HEK293 (cell line): Measurements from ENCODE around the gene DENND5A.
"Not testable (repeated sequence)": the region's sequence is repeated elsewhere in the genome, so short reads cannot be mapped to it uniquely, and the experiment has no call there.

Source experiments
- CTCF ChIA-PET: fragments of 350-600 bp; formaldehyde crosslinking; extraction: SDS; loops from one replicate; lab custom pipeline; 2021; ENCODE audit warnings: antibody characterized with exemption; lab: Yijun Ruan, JAX
- POLR2A ChIA-PET: fragments of 300-600 bp; formaldehyde crosslinking; extraction: SDS; loops from one replicate; lab custom pipeline; 2020; ENCODE audit warnings: antibody characterized with exemption, inconsistent platforms; lab: Yijun Ruan, JAX
- H3K27ac ChIP-seq: fragments of 200-500 bp; sonication (Bioruptor generic); 2 replicates; pipeline ENCODE4 v1.5.1; 2014; ENCODE audit warnings: low read depth, low read length, control low read depth, inconsistent platforms; ENCODE audit errors: extremely low read depth
- H3K36me3 ChIP-seq, 2 experiments: fragments of 200-500 bp in 1 of 2; sonication (Bioruptor generic) in 1 of 2; 1 replicate in 1 of 2; 2 replicates in 1 of 2; pipeline ENCODE4 v1.5.1; 2014 to 2017; ENCODE audit warnings: inconsistent platforms in 2 of 2, low read length in 2 of 2; ENCODE audit not compliant: control insufficient read depth in 2 of 2, insufficient read depth in 1 of 2
- H3K4me1 ChIP-seq: fragments of 200-500 bp; sonication (Bioruptor generic); 2 replicates; pipeline ENCODE4 v1.5.1; 2014; ENCODE audit warnings: mild to moderate bottlenecking, low read length, inconsistent platforms; ENCODE audit not compliant: control insufficient read depth, insufficient read depth
- H3K4me3 ChIP-seq: 2 replicates; pipeline ENCODE4 v1.5.1; 2011; ENCODE audit warnings: low read depth, mild to moderate bottlenecking, control low read depth, low read length, moderate library complexity
- H3K9me3 ChIP-seq: fragments of 200-500 bp; sonication (Bioruptor generic); 2 replicates; pipeline ENCODE4 v1.5.1; 2014; ENCODE audit warnings: low read depth, low read length, inconsistent platforms; ENCODE audit not compliant: control insufficient read depth, insufficient read depth
- KLF7 ChIP-seq: fragments of 450-650 bp; formaldehyde crosslinking; IDR thresholded peaks from 2 replicates; pipeline ENCODE4 v1.5.1; 2016; ENCODE audit warnings: missing biosample characterization, missing genetic modification characterization, borderline replicate concordance
- PATZ1 ChIP-seq: fragments of 450-650 bp; formaldehyde crosslinking; IDR thresholded peaks from 2 replicates; pipeline ENCODE4 v1.5.1; 2016; ENCODE audit warnings: missing biosample characterization, missing genetic modification characterization
- PRDM1 ChIP-seq: fragments of 450-650 bp; formaldehyde crosslinking; IDR thresholded peaks from 2 replicates; pipeline ENCODE4; 2016; ENCODE audit warnings: missing biosample characterization, missing genetic modification characterization
- ZFP41 ChIP-seq: fragments of 450-650 bp; formaldehyde crosslinking; IDR thresholded peaks from 2 replicates; pipeline ENCODE4 v1.5.1; 2016; ENCODE audit warnings: missing biosample characterization, missing genetic modification characterization, borderline replicate concordance
- ZNF184 ChIP-seq: fragments of 450-650 bp; IDR thresholded peaks from 2 replicates; pipeline ENCODE4 v1.5.1; 2018; ENCODE audit warnings: missing biosample characterization, mild to moderate bottlenecking, missing genetic modification characterization
- ZNF2 ChIP-seq: fragments of 450-650 bp; formaldehyde crosslinking; IDR thresholded peaks from 2 replicates; pipeline ENCODE4 v1.5.1; 2016; ENCODE audit warnings: missing biosample characterization, missing genetic modification characterization
- ZNF202 ChIP-seq: fragments of 450-650 bp; formaldehyde crosslinking; IDR thresholded peaks from 2 replicates; pipeline ENCODE4 v1.5.1; 2016; ENCODE audit warnings: missing biosample characterization, missing genetic modification characterization, borderline replicate concordance
- ZNF23 ChIP-seq: fragments of 450-650 bp; formaldehyde crosslinking; IDR thresholded peaks from 2 replicates; pipeline ENCODE4 v1.5.1; 2016; ENCODE audit warnings: missing biosample characterization, missing genetic modification characterization, borderline replicate concordance
- ZNF248 ChIP-seq: fragments of 450-650 bp; formaldehyde crosslinking; IDR thresholded peaks from 2 replicates; pipeline ENCODE4 v1.5.1; 2017; ENCODE audit warnings: missing biosample characterization, missing genetic modification characterization
- ZNF266 ChIP-seq: fragments of 450-650 bp; formaldehyde crosslinking; IDR thresholded peaks from 2 replicates; pipeline ENCODE4 v1.5.1; 2016; ENCODE audit warnings: missing biosample characterization, missing genetic modification characterization, low read depth
- ZNF391 ChIP-seq: fragments of 450-650 bp; formaldehyde crosslinking; IDR thresholded peaks from 2 replicates; pipeline ENCODE4 v1.5.1; 2016; ENCODE audit warnings: low read depth, missing biosample characterization, missing genetic modification characterization, borderline replicate concordance
- ZNF423 ChIP-seq: fragments of 450-650 bp; formaldehyde crosslinking; IDR thresholded peaks from 2 replicates; pipeline ENCODE4 v1.5.1; 2016; ENCODE audit warnings: missing biosample characterization, missing genetic modification characterization
- ZNF488 ChIP-seq: fragments of 450-650 bp; formaldehyde crosslinking; IDR thresholded peaks from 2 replicates; pipeline ENCODE4 v1.5.1; 2016; ENCODE audit warnings: missing biosample characterization, missing genetic modification characterization
- ZNF518A ChIP-seq: fragments of 450-650 bp; formaldehyde crosslinking; conservative IDR thresholded peaks from 2 replicates; pipeline ENCODE4 v1.5.1; 2016; ENCODE audit warnings: low read depth, missing biosample characterization, missing genetic modification characterization
- ZNF580 ChIP-seq: fragments of 450-650 bp; formaldehyde crosslinking; IDR thresholded peaks from 2 replicates; pipeline ENCODE4 v1.5.1; 2016; ENCODE audit warnings: missing biosample characterization, missing genetic modification characterization
- ZNF585B ChIP-seq: fragments of 450-650 bp; formaldehyde crosslinking; IDR thresholded peaks from 2 replicates; pipeline ENCODE4 v1.5.1; 2016; ENCODE audit warnings: missing biosample characterization, missing genetic modification characterization
- ZNF624 ChIP-seq: fragments of 450-650 bp; formaldehyde crosslinking; IDR thresholded peaks from 2 replicates; pipeline ENCODE4 v1.5.1; 2017; ENCODE audit warnings: missing biosample characterization, missing genetic modification characterization
- ZNF629 ChIP-seq: fragments of 450-650 bp; formaldehyde crosslinking; IDR thresholded peaks from 2 replicates; pipeline ENCODE4 v1.5.1; 2017; ENCODE audit warnings: missing biosample characterization, missing genetic modification characterization
- ZNF670 ChIP-seq: fragments of 450-650 bp; formaldehyde crosslinking; IDR thresholded peaks from 2 replicates; pipeline ENCODE4 v1.5.1; 2016; ENCODE audit warnings: missing biosample characterization, missing genetic modification characterization, low read depth
- ZNF707 ChIP-seq: fragments of 450-650 bp; formaldehyde crosslinking; IDR thresholded peaks from 2 replicates; pipeline ENCODE4 v1.5.1; 2016; ENCODE audit warnings: missing biosample characterization, missing genetic modification characterization
- ZNF837 ChIP-seq: fragments of 450-650 bp; formaldehyde crosslinking; IDR thresholded peaks from 2 replicates; pipeline ENCODE4 v1.5.1; 2016; ENCODE audit warnings: missing biosample characterization, missing genetic modification characterization
- ZNF843 ChIP-seq: fragments of 450-650 bp; formaldehyde crosslinking; IDR thresholded peaks from 2 replicates; pipeline ENCODE4 v1.5.1; 2016; ENCODE audit warnings: missing biosample characterization, missing genetic modification characterization
- ZSCAN16 ChIP-seq: fragments of 450-650 bp; formaldehyde crosslinking; IDR thresholded peaks from 2 replicates; pipeline ENCODE4 v1.5.1; 2016; ENCODE audit warnings: missing biosample characterization, missing genetic modification characterization

Gene DENND5A

GRCh38 chr11:9169595-9170295, 95.4 kb downstream of the DENND5A start:
- Histone ChIP-seq H3K4me3 (no peak overlapping the region), H3K9me3 (no peaks in the 10 kb centered on the region), H3K4me1 (no peaks in the 10 kb centered on the region), H3K36me3 (peaks cover 0 to 59% of the 10 kb centered on the region in 2 experiments; a peak in 2 of 3 replicates), H3K27ac (no peak overlapping the region)
- no peak for TF ChIP-seq ZNF202 (tag by site-specific recombination)
- no peak for TF ChIP-seq ZNF624
- TF ChIP-seq ZNF423 (tag by site-specific recombination) = no peak
- TF ChIP-seq ZNF2 (tag by site-specific recombination) = no peak
- no peak for TF ChIP-seq ZNF580 (tag by site-specific recombination)
- TF ChIP-seq ZNF629 (tag by site-specific recombination) = no peak
- TF ChIP-seq ZNF707 (tag by site-specific recombination) = no peak
- no peak for TF ChIP-seq ZNF488 (tag by site-specific recombination)
- no peak for TF ChIP-seq ZSCAN16 (tag by site-specific recombination)
- no peak for TF ChIP-seq ZNF391 (tag by site-specific recombination)
- TF ChIP-seq ZNF843 (tag by site-specific recombination) = no peak
- TF ChIP-seq ZNF184 (tag by site-specific recombination) = no peak
- TF ChIP-seq ZNF585B (tag by site-specific recombination) = no peak
- no peak for TF ChIP-seq ZNF670 (tag by site-specific recombination)
- TF ChIP-seq PRDM1 (tag by site-specific recombination) = no peak
- TF ChIP-seq KLF7 (tag by site-specific recombination) = no peak
- no peak for TF ChIP-seq ZNF266 (tag by site-specific recombination)
- POLR2A ChIA-PET = interaction anchor here (0.6 kb wide), 1 partner anchor 31 kb away, joined by 4 read pairs; no protein-coding TSS in a partner anchor
- CTCF ChIA-PET = interaction anchor here (0.7 to 1.3 kb wide), 3 partner anchors 91 to 395 kb away, joined by 3 to 4 read pairs (median 4); no protein-coding TSS in a partner anchor

GRCh38 chr11:9161991-9162390, 103.2 kb downstream of the DENND5A start:
- CTCF ChIA-PET = interaction anchor here (0.5 kb wide), 1 partner anchor 597 kb away, joined by 3 read pairs; no protein-coding TSS in a partner anchor
- H3K4me3 ChIP-seq, H3K9me3 ChIP-seq, POLR2A ChIA-PET, H3K4me1 ChIP-seq, H3K27ac ChIP-seq: not testable (repeated sequence)
- peaks cover 0 to 65% of the 10 kb centered on the region in 2 experiments; a peak in 2 of 3 replicates for H3K36me3 ChIP-seq

- CTCF ChIA-PET = interaction anchor here (1.0 kb wide), 1 partner anchor 15 kb away, joined by 4 read pairs; no protein-coding TSS in a partner anchor
- Histone ChIP-seq H3K4me1 (no peaks in the 10 kb centered on the region), H3K9me3 (no peaks in the 10 kb centered on the region), H3K4me3 (no peak overlapping the region), H3K36me3 (peaks cover 0 to 60% of the 10 kb centered on the region in 2 experiments; a peak in 2 of 3 replicates), H3K27ac (no peak overlapping the region)
- POLR2A ChIA-PET = no interaction called here
- TF ChIP-seq ZNF518A (tag by site-specific recombination) (no peak), ZNF248 (no peak), ZFP41 (tag by site-specific recombination) (no peak), ZNF23 (tag by site-specific recombination) (no peak), ZNF837 (tag by site-specific recombination) (no peak), PATZ1 (no peak)
Measured at GRCh38 chr11:9160166-9160565, 105.0 kb downstream of the DENND5A start.
